ENCODE results near the gene FAM20C.
"Not testable (repeated sequence)": the region's sequence is repeated elsewhere in the genome, so short reads cannot be mapped to it uniquely, and the experiment has no call there.

The FAM20C gene

GRCh38 chr7:176381-176780, 16.0 kb upstream of the FAM20C start:
- no peak for TF ChIP-seq CTCF (IDR thresholded peaks at IDR 0.05; ENCODE audit: low read depth, low read length)
- no peak overlapping the region for H3K4me3 ChIP-seq (ENCODE audit: low read depth, low read length)

- TF ChIP-seq CTCF (IDR thresholded peaks at IDR 0.05; ENCODE audit: low read depth, low read length), result no peak
- no peak overlapping the region for H3K4me3 ChIP-seq (ENCODE audit: low read depth, low read length)
Observed at GRCh38 chr7:176786-177459, 15.4 kb upstream of the FAM20C start.

- no peak for TF ChIP-seq CTCF (IDR thresholded peaks at IDR 0.05; ENCODE audit: low read depth, low read length)
Observed at GRCh38 chr7:178444-178843, 13.9 kb upstream of the FAM20C start.

GRCh38 chr7:179209-179681, 13.1 kb upstream of the FAM20C start:
- no peak for TF ChIP-seq CTCF (IDR thresholded peaks at IDR 0.05; ENCODE audit: low read depth, low read length)
- no peak overlapping the region for H3K4me3 ChIP-seq (ENCODE audit: low read depth, low read length)

More at GRCh38 chr7:178444-178843, 13.9 kb upstream of the FAM20C start:
- no peak overlapping the region for H3K4me3 ChIP-seq (ENCODE audit: low read depth, low read length)

GRCh38 chr7:179948-180694, 12.2 kb upstream of the FAM20C start:
- TF ChIP-seq CTCF (IDR thresholded peaks at IDR 0.05; ENCODE audit: low read depth, low read length), result no peak
- no peak overlapping the region for H3K4me3 ChIP-seq (ENCODE audit: low read depth, low read length)

- no peak overlapping the region for H3K4me3 ChIP-seq (ENCODE audit: low read depth, low read length)
- no peak for TF ChIP-seq CTCF (IDR thresholded peaks at IDR 0.05; ENCODE audit: low read depth, low read length)
Observed at GRCh38 chr7:181738-182137, 10.6 kb upstream of the FAM20C start.

- not testable (repeated sequence) for H3K4me3 ChIP-seq (ENCODE audit: low read depth, low read length)
Observed at GRCh38 chr7:182502-182901, 9.9 kb upstream of the FAM20C start.
